GM18498 (cell line): Measurements from ENCODE around the gene KDM8.
A peak's percentile ranks its signal among the peaks of the same experiment; 100 is the strongest.

Source experiments
- ATAC-seq: cut with Tn5 transposase; IDR thresholded peaks from one replicate; pipeline ENCODE4 v1.9.1; 2021; ENCODE audit warnings: mild to moderate bottlenecking, moderate library complexity; ENCODE audit not compliant: unreplicated experiment

KDM8 gene

DNA sequence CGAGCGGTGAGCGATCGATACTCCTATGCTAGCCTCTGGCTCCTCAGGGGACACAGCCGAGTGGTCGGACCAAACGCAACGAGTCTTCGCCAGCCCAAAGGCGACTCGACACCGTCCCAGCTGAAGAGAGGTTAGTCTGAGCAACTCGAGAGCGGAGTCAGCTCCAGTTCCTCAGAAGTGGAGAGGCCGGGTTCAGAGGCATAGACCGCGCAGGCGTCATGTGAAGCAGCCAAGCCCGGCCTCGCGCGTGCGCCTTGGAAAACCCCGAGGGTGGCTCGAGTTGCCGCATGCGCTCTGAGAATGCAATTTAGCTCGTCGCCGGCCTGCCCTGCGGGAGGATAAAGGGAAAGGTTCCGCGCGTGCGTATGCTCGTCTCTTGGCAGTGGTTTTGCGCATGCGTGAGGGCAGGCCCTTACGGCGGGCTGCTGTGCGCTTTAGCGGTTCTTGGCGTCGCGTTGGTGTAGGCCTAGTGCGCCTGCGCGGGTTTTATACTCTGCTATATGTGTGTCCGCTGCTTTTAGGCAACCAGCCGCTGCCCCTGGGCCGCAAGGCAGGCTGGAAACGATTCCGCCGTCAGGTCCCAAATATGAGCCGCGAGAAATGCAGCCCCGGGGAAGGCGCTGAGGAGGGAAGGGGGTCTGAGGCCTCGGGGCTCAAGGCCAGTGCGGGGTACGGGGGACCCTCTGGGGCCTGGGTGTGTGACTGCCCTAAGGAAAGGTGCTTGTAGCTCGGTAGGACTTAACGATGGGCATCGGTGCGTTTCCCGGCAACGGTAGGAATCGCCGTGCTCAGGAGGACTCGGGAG lies at the start of gene KDM8:
KDM8 (plus strand) TSS at position 20 of the 805 bp plus-strand sequence. CDS start 6,598 bp downstream, outside the sequence.
- ATAC-seq, result peak; percentile 88

DNA sequence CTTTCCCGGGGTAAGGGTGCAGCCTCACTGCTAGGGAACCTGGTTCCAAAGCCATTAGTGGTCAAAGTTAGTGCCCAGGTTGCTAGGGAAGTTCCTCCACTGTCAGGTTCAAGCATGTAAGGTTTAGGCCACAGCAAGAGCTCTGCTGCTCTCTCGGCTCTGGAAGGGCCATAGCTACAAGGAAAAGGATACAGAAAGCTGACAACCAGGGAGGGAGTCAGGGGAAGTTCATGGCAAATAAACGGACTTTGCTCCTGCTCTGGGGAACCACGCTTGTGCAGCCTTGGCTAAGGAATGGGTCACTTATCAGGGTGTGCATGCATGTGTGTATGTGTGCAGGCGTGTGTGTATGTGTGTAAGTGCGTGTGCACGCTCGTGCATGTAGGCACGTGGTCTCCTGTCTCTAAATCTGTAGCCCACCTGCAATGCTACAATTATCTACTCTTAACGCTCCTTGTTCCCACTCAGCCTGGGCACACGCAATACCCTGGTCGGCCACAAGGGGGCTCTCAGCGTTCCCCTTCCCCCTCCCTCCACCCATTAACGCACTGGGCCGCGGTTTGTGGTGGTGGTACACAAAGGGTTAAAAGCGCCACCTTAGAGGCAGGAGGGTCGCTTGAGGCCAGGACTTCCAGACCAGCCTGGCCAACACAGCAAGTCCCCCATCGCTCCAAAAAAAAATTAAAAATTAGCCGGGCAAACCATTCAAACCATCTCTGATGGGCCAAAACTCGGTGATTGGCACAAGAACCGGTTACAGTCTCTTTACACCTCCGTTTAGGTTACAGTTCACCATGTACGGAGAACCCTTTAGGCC lies 48.4 kb upstream of the KDM8 start:
- ATAC-seq, result peak; percentile 62

DNA sequence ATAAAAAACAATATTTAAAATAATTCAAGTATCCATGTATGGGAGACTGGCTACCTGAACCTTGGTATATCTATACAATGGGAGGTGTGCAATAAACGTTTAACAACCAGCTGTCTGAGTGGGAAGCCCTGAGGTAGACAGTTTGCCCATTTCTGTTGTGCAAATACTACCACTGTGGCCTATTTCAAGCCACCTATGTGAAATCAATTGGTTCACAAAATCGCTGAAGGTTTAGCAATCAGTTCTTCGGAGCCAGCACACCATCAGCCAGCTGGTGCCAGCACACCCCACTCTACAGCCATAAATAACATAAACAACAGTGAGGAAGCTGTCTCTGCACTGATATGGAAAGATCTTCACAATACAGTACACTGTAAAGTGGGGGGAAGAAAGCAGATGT lies 46.7 kb upstream of the KDM8 start:
- ATAC-seq, result no peak

DNA sequence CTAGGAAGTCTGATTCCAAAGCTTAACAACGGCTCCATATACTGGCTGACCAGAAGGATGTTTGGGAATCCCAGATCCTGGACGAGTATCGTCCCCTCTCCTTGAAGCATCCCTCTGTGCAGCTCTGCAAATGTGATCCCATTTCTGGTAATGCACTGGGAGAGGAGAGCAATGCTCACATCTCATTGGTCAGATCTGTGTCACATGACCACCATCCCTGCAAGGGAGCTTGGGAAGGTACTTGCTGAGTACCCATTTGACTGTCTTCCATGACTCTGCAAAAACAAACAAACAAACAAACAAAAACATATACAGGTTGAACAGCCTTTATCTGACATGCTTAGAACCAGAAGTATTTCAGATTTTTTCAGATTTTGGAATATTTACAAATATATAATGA lies 41.9 kb upstream of the KDM8 start:
- ATAC-seq, result no peak

DNA sequence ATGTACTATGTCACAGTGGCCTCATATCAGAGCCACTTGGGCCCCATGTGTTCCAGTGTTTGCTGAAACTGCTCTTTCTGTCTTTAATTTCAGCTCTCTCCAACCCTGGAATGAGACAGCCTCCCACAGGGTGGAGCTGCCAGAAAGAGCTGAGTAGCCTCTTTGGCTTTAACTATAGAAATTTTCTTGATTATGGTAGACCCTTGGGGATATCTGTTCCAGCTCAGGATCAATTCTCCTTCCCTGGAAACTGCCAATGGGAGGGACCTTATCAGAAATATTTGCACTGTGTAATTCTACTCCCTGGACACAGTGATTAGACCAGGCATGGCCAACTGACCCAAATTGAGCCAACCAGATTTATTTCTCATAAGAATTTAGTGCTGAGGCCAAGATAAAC lies 39.0 kb upstream of the KDM8 start:
- ATAC-seq, result no peak

DNA sequence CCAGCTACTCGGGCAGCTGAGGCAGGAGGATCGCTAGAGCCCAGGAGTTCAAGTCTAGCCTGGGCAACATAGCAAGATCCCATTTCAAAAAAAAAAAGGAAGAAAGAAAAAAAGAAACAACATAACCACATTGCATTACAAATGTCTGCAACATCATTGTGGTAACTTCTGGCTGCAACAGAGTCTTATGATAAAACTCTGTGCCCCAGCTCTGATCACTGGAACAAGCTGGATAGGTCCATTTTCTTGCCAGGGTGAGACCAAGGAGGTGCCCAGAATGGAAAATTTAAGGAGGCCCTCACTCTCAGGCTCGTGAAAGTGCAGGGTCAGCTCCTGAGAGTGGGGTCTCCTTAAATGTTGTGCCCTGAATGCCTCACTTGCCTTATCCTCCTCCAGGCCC lies 37.8 kb upstream of the KDM8 start:
- ATAC-seq, result no peak

DNA sequence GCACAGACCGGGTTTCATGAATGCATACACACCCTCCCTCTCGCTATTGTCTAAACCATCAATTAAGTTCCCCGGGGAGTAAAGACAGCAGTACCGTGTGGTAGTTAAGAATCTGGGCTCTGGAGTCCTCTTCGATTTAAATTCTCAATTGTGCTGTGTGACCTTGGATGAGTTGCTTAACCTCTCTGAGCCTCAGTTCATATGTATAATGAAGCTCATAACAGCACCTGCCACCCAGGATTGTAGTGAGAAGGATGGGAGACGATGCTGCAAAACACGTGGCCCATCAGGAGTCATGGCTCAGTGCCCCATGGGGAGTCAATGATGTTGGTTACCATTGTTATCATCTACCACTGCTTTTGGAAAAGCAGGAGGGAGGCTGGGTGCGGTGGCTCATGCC lies 34.5 kb upstream of the KDM8 start:
- no peak for ATAC-seq

DNA sequence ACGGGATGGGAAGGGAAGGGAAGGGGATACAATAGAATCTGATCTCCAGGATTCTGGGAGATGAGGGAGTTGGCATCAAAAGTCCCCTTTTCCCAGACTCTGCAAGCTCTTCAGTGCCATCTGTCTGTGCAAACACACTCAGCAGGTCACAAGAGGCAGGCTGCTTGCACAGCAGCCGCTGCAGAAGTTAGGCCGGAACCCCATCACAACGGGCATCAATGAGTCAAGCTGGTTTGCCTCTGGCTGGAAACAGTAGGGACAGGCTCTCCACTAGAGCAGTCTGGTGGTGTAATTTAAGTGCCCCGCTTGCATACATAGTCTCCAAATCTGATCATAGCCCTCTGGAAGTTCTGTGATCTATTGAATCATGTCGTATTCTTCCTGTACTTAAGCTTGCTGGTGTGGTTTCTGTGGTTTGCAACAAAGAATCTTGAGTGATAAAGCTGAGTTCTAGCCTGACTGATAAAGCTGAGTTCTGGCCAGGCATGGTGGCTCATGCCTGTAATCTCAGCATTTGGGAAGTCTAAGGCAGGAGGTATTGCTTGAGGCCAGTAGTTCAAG lies 33.7 kb upstream of the KDM8 start:
- ATAC-seq, result no peak

DNA sequence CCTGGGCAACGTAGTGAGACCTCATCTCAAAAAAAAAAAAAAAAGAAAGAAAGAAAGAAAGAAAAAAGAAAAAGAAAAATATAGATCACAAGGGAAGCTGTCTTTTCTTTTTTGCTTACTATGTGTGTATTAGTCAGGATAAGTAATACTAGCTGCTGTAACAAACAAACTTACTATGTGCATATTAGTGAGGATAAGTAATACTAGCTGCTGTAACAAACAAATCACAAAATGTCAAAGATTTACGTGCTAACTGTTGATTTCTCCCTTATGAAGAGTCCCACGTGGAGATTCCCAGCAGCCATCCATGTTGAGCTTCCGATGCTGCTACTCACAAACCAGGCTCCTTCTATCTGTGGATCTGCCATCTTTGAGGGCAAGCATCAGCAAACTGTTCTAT lies 31.7 kb upstream of the KDM8 start:
- no peak for ATAC-seq

DNA sequence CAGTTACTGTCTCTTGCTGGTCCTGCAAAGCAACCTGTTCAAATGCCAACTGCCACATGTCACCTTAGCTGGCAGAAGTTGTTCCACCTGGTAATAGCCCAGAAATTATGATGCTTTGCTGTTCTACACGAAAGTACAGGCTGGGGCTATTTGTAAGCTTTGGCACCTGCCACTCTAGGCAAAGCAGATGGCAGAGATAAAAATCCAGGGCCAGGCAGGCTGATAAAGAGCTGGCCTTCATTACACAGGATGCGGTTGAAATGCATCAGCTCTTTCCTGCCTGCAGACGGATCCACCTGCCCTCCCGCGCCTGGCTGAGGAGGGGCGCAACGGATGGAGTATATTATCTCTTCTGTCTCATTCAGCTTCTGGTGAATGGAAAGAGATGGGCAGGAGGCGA lies 29.3 kb upstream of the KDM8 start:
- ATAC-seq, result no peak

DNA sequence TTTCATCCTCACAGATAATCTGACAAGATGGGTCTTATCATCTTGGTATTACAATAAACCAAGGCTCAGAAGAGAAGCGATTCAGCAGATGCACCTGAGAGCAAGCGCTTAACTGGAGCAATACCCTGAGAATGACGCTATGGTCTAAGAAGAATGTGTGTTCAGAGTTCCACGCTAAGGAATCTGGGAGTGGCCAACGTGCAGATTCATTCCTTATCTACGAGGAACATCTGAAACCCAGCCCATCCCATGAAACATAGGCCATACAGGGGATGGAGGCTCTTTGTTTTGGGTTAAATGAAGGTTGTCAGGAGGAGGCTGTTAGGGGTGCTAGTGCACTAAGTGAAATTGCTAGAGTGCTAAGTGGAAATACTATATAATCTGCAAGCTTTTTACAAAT lies 28.5 kb upstream of the KDM8 start:
- ATAC-seq, result no peak

DNA sequence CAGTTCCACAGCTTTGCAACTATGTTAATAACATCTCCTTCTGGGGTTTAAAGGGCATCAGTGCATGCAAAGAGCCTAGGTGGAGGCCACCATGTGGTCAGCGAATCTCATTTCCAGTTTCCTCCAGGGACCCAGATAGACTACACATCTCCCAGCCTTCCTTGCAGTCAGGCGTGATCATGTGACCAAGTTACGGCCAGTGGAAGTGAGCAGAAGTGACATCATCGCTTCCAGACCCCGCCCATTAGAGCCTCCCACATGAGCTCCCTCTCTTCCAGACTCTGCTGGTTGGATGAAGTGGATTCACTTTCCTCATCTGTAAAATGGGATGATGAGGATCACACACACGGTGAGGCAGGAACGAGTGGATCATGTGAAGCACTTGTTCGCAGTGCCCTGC lies 27.4 kb upstream of the KDM8 start:
- no peak for ATAC-seq

DNA sequence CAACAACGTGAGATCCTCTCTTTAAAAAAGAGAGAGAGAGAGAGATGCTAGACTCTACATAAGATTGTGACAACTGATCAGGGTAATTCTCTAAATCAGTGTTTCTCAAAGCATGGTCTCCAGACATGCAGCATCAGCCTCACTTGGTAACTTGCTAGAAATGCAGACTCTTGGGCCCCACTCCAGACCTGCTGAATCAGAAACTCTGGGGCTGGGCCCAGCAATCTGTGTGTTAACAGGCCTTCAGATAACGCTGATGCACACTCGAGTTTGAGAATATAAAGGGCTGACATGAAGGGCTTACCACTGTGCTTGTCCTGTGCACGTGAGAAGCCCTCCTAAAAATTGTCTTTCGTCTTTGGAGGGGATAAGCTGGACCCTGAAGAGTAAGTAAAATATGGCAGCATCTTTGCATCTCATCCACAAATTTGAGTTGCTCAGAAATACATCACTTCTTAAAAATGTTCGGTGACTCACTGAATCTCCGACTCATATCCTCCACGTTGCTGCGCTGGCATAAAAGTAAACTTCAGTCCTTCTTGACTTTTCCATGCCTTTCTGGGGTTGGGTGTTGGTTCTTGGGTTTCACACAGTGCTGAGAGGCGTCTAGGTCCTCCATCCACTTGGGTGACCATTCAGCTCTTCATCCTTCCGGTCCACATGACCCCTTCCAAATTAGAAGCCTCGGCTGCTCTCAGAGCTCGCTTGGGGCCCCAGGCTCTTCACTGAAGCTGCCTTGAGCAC lies 26.1 kb upstream of the KDM8 start:
- ATAC-seq, result no peak

DNA sequence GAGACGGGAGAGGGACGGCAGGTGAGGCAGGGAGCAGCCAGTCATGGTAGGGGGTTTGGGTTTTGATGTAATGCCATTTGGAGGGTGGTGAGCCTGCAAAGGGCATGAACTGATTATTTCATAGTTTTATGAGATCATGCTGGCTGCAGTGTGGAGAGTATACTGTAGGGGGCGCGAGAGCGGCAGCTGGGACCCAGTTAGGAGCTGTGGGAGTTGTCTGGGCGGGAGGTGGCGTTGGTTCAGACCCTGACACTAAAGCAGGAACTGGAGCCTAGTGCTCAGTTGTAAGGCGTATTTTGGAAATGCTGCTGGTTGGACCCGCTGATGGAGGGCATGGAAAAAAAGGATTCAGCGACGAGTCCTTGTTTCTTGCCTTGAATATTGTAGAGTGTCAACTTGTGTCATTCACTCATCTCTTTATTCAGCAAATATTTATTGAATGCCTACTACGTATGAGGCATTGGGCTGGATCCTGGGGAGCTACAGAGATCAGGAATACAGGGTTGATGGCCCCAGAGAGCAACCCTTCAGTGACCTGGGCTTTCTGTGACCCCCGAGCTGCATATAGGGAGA lies 23.7 kb upstream of the KDM8 start:
- ATAC-seq, result peak; percentile 81

DNA sequence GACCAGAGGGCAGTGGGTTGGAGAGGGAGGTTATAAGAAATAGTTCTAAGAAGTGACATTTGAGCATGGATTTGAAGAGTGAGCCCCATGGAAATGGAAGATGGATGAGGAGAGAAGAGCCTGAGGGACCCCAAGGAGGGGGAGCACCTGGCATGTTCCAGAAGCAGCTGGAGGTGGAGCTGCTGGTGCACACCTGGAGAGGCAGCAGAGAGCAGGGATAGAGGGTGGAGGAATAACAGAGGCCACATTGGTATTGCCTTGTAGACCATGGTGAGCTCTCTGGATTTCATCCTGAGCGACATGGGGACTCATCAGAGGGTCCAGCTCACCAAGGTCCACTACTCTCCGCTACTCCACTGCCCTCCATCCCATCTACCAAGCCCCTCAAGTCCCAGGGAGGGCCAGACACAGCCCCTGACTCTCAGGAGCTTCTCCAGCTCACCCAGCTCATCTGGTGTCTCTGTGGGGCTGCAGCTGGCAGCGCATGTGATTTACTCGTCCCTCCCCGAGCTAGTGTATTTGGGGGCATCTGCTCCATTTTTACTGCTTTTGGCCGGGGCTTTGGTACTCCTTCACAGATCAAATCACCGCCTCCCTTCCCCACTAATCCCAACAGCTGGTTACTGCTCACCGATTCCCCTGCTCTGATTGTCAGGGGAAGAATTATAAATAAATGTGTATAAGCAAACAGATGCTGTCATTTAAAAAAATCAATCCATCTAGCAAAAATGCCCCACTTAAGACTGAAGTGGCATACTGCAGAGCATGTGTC lies 22.1 kb upstream of the KDM8 start:
- ATAC-seq, result no peak

DNA sequence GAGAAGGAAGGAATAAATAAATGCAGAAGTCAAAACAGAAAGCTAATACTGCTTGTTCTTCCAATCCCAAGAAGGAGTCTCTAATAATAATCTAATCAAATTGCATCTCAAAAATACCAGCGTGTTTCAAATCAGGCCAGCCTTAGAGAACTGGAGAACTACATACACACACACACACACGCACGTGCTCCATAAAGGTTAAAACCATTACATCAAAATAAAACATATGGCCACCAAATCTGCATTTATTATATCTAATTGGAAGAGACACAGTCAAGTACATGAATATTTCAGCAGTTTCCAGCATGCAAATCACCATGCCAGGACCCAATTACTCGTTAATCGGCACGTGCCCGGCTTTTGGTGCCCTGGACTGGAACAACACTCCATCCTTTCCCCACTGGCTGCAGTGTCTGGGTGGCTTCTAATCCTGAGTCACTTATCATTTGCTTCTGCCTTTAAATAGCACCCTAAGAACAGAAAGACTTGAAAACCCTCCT lies 20.4 kb upstream of the KDM8 start:
- no peak for ATAC-seq

DNA sequence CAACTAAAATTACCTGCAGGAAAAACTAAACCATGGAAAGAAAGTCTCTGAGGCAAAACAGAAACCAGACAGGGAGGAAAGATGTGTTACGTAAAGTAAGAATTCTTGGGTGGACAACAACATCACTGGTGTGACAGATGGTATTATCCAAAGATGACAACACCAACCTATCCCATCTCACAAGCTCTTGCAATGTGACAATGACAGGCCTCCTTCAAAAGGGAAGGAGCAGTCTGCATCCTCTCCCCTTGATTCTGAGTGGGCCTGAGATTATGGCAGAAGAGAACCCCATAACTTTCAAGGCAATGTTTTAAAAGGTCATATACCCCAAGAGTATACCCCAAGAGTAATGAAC lies 17.6 kb upstream of the KDM8 start:
- ATAC-seq, result no peak

DNA sequence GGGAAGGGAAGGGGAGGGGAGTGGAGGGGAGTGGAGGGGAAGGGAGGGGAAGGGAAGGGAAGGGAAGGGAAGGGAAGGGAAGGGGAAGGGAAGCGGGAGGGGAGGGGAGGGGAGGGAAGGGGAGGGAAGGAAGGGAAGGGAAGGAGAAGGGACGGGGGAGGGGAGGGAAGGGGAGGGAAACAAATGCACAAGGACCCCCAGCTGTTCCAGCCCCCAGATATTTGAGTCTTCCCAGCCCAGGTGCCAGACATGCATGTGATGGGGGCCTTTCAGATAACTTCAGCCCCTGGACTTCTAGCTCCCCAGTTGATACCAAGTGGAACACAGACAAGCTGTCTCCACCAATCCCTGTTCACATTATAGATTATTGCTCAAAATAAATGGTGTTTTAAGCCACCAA lies 14.7 kb upstream of the KDM8 start:
- no peak for ATAC-seq

DNA sequence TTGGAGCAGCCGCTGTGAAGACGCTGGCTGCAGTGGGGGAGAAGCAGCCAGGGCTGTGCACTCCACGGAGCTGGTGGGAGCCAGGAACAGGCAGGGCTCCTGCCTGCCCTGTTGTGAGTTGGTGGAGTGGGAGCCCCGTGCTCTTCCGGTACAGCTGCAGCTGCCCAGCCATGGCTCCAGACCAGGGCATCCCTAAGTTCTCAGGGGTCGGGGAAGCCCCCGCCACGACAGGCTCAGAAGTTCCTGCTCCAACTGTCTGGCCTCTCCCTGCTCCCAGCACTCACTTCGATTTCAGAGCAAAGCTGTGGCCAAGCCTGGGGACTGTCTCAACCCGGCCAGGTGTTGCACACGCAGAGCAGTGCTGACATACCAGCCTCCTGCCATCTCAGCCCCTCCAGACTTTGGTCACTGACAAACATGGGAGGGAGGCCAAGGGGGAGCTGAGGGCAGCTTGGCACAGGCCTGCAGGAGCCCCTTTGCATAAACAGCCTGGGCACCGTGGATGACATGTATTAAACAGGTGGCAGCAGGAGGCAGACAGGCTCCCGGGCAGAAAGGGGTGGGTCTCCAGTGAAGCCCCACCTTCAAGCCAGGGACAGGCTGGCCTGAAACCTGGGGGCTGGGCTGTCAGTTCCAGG lies 13.9 kb upstream of the KDM8 start:
- ATAC-seq, result no peak
